Natural killer cell (primary cell): ENCODE data around the gene GNG5. TPM values are rescaled to one million over a fixed set of nuclear protein-coding genes. Genes with fewer than 3 reads are reported as not detected.

Experiments used
- ATAC-seq, 3 donors: fragments of 150-1000 bp in 2 of 3; fragments of 200-7000 bp in 1 of 3; cut with Tn5 transposase; 1 replicate in 1 of 3; 2 replicates in 2 of 3; pipeline ENCODE4 v1.10.0; 2021; ENCODE audit warnings: mild to moderate bottlenecking in 2 of 3, moderate library complexity in 2 of 3
- DNase-seq, 2 donors: peaks; one replicate each; pipeline versions ENCODE4 v3.0.0 to v3.0.0-alpha.2; 2013 to 2021; ENCODE audit warnings: mixed read lengths in 1 of 2
- H3K27ac ChIP-seq: one replicate; pipeline ENCODE4 v1.5.1; 2013; ENCODE audit warnings: mild to moderate bottlenecking, low read length
- H3K27me3 ChIP-seq: one replicate; pipeline ENCODE4 v1.6.1; 2013; ENCODE audit warnings: low read length; ENCODE audit not compliant: control insufficient read depth, insufficient read depth
- H3K36me3 ChIP-seq: one replicate; pipeline ENCODE4 v1.6.1; 2013; ENCODE audit warnings: low read length; ENCODE audit not compliant: control insufficient read depth, insufficient read depth
- H3K4me1 ChIP-seq: one replicate; pipeline ENCODE4 v1.6.1; 2013; ENCODE audit warnings: low read length; ENCODE audit not compliant: control insufficient read depth, insufficient read depth
- H3K4me3 ChIP-seq: one replicate; pipeline ENCODE4 v1.5.1; 2013; ENCODE audit warnings: low read length
- H3K9me3 ChIP-seq: one replicate; pipeline ENCODE4 v1.6.1; 2013; ENCODE audit warnings: low read length; ENCODE audit not compliant: control insufficient read depth, insufficient read depth
- H3K27ac Mint-ChIP-seq, 2 donors: one replicate each; pipeline ENCODE4 v1.8.0; 2022; ENCODE audit warnings: mild to moderate bottlenecking in 2 of 2, mixed read lengths in 2 of 2, moderate library complexity in 1 of 2
- H3K27me3 Mint-ChIP-seq, 2 donors: one replicate each; pipeline ENCODE4 v1.8.0; 2022; ENCODE audit warnings: low read depth in 2 of 2, mixed read lengths in 2 of 2
- H3K36me3 Mint-ChIP-seq: one replicate; pipeline ENCODE4 v1.8.0; 2022; ENCODE audit warnings: mixed read lengths
- H3K4me1 Mint-ChIP-seq, 2 donors: one replicate each; pipeline ENCODE4 v1.8.0; 2022; ENCODE audit warnings: mixed read lengths in 2 of 2
- H3K4me3 Mint-ChIP-seq: one replicate; pipeline ENCODE4 v1.8.0; 2022; ENCODE audit warnings: mild to moderate bottlenecking, moderate library complexity, mixed read lengths
- H3K9me3 Mint-ChIP-seq, 2 donors: one replicate each; pipeline ENCODE4 v1.8.0; 2022; ENCODE audit warnings: mixed read lengths in 2 of 2
- WGBS: methylation state at CpG from one replicate; pipeline ENCODE4 v1.1.7; 2013; ENCODE audit warnings: missing lambda C conversion rate; ENCODE audit not compliant: insufficient coverage; 5-methylcytosine and 5-hydroxymethylcytosine counted together
- intact Hi-C: fragments of 100-400 bp; cut with micrococcal nuclease; formaldehyde crosslinking; loops from one replicate; pipeline ENCODE4 v1.14.2; 2022
- total RNA-seq, 4 donors: library from RNA; stranded (reverse); fragments of 120-200 nt in 1 of 4; gene quantifications; one replicate each; pipeline versions ENCODE4 v1.2.3 to v1.2.4, GENCODE V29; 2013 to 2022
- TF ChIP-seq, protein P1 (sequence below): fragments of 200-600 bp; IDR thresholded peaks from one replicate; pipeline ENCODE4 v1.8.0; 2022; ENCODE audit warnings: antibody characterized with exemption

GNG5 gene
- total RNA-seq, 3 donors from 2014 or later (not counting 1 experiment from before 2014, with no cell fraction given), result 49.5 to 62.3 (median 57.5) TPM

- no peak for ATAC-seq
- Mint-ChIP-seq H3K9me3 (no peaks in the 10 kb centered on the region), H3K4me1 (no peaks in the 10 kb centered on the region), H3K4me3 (no peak overlapping the region), H3K27me3 (no peaks in the 10 kb centered on the region), H3K36me3 (no peaks in the 10 kb centered on the region), H3K27ac (no peak overlapping the region)
- Histone ChIP-seq H3K27ac (no peak overlapping the region), H3K36me3 (peaks cover 1% of the 10 kb centered on the region), H3K9me3 (no peaks in the 10 kb centered on the region), H3K4me1 (no peaks in the 10 kb centered on the region), H3K27me3 (no peaks in the 10 kb centered on the region), H3K4me3 (no peak overlapping the region)
- intact Hi-C loops, result no loop called here
- DNase-seq, result no peak
- TF ChIP-seq, protein P1, sequence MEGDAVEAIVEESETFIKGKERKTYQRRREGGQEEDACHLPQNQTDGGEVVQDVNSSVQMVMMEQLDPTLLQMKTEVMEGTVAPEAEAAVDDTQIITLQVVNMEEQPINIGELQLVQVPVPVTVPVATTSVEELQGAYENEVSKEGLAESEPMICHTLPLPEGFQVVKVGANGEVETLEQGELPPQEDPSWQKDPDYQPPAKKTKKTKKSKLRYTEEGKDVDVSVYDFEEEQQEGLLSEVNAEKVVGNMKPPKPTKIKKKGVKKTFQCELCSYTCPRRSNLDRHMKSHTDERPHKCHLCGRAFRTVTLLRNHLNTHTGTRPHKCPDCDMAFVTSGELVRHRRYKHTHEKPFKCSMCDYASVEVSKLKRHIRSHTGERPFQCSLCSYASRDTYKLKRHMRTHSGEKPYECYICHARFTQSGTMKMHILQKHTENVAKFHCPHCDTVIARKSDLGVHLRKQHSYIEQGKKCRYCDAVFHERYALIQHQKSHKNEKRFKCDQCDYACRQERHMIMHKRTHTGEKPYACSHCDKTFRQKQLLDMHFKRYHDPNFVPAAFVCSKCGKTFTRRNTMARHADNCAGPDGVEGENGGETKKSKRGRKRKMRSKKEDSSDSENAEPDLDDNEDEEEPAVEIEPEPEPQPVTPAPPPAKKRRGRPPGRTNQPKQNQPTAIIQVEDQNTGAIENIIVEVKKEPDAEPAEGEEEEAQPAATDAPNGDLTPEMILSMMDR, result no peak
Observed at GRCh38 chr1:84524590-84524989, 18.2 kb upstream of the GNG5 start.

DNA sequence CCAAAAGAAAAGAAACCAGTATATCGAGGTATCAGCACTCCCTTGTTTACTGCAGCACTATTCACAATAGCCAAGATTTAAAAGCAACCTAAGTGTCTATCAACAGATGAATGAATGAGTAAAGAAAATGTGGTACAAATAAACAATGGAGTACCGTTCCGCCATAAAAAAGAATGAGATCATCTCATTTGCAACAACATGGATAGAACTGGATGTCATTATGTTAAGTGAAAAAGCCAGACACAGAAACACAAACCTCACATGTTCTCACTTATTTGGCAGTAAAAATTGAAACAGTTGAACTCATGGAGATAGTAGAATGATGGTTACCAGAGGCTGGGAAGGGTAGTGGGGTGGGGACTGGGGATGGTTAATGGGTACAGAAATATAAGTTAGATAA, 4.3 kb upstream of the GNG5 start:
- Histone ChIP-seq H3K27ac (no peak overlapping the region), H3K4me1 (no peaks in the 10 kb centered on the region), H3K9me3 (no peaks in the 10 kb centered on the region), H3K27me3 (no peaks in the 10 kb centered on the region), H3K4me3 (no peak overlapping the region), H3K36me3 (no peaks in the 10 kb centered on the region)
- ATAC-seq (no peak), DNase-seq (no peak)
- Mint-ChIP-seq H3K27me3 (no peaks in the 10 kb centered on the region), H3K4me3 (no peak overlapping the region), H3K9me3 (no peaks in the 10 kb centered on the region), H3K4me1 (peaks cover under 1 to 8% of the 10 kb centered on the region in 2 donors), H3K27ac (no peak overlapping the region), H3K36me3 (no peaks in the 10 kb centered on the region)
- TF ChIP-seq, protein P1, result no peak
- WGBS, result no CpG with 5 or more reads among the region's 3 CpGs
- intact Hi-C loops, result no loop called here

GRCh38 chr1:84510165-84510564, 3.8 kb upstream of the GNG5 start:
- H3K4me3 Mint-ChIP-seq, result no peak overlapping the region
- no peaks in the 10 kb centered on the region for H3K27me3 Mint-ChIP-seq
- H3K36me3 Mint-ChIP-seq, result no peaks in the 10 kb centered on the region
- no peak overlapping the region for H3K27ac ChIP-seq
- H3K27ac Mint-ChIP-seq, result no peak overlapping the region
- no peaks in the 10 kb centered on the region for H3K27me3 ChIP-seq
- WGBS, result 100% methylated on average over 1 of the region's 2 CpGs
- intact Hi-C loops, result no loop called here
- H3K9me3 ChIP-seq, result no peaks in the 10 kb centered on the region
- TF ChIP-seq, protein P1, result no peak
- ATAC-seq (no peak), DNase-seq (no peak)
- H3K9me3 Mint-ChIP-seq, result no peaks in the 10 kb centered on the region
- peaks cover 5 to 13% of the 10 kb centered on the region in 2 donors for H3K4me1 Mint-ChIP-seq
- H3K4me3 ChIP-seq, result no peak overlapping the region
- peaks cover under 1% of the 10 kb centered on the region for H3K4me1 ChIP-seq
- H3K36me3 ChIP-seq, result no peaks in the 10 kb centered on the region

DNA sequence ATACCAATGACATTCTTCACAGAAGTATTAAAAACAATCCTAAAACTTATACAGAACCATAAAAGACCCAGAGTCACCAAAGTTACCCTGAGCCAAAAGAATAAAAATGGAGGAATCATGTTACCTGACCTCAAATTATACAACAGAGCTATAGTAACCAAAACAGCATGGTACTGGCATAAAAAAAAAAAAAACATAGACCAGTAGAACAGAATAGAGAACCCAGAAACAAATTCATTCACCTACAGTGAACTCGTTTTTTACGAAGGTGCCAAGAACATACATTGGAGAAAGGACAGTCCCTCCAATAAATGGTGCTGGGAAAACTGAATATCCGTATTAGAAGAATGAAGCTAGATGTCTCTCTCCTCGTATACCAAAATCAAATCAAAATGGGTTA, 2.6 kb upstream of the GNG5 start:
- WGBS, result 100% methylated on average over 1 of the region's 4 CpGs
- Histone ChIP-seq H3K36me3 (no peaks in the 10 kb centered on the region), H3K27me3 (no peaks in the 10 kb centered on the region), H3K27ac (no peak overlapping the region), H3K9me3 (no peaks in the 10 kb centered on the region), H3K4me3 (no peak overlapping the region), H3K4me1 (peaks cover 5% of the 10 kb centered on the region)
- intact Hi-C loops, result loop anchor here (5.0 to 10.0 kb wide), 2 partner anchors 113 to 364 kb away; partner anchors contain the start of gene PRKACB
- no peaks in the 10 kb centered on the region for H3K27me3 Mint-ChIP-seq
- TF ChIP-seq, protein P1, result no peak
- DNase-seq, result no peak
- no peaks in the 10 kb centered on the region for H3K36me3 Mint-ChIP-seq
- H3K4me1 Mint-ChIP-seq, result peaks cover 16 to 25% of the 10 kb centered on the region in 2 donors
- no peak overlapping the region for H3K27ac Mint-ChIP-seq
- H3K9me3 Mint-ChIP-seq, result no peaks in the 10 kb centered on the region
- H3K4me3 Mint-ChIP-seq, result no peak overlapping the region
- no peak for ATAC-seq
